Measurements from ENCODE around the gene REX1BD.
A peak's percentile ranks its signal among the peaks of the same experiment; 100 is the strongest.

Gene REX1BD

DNA sequence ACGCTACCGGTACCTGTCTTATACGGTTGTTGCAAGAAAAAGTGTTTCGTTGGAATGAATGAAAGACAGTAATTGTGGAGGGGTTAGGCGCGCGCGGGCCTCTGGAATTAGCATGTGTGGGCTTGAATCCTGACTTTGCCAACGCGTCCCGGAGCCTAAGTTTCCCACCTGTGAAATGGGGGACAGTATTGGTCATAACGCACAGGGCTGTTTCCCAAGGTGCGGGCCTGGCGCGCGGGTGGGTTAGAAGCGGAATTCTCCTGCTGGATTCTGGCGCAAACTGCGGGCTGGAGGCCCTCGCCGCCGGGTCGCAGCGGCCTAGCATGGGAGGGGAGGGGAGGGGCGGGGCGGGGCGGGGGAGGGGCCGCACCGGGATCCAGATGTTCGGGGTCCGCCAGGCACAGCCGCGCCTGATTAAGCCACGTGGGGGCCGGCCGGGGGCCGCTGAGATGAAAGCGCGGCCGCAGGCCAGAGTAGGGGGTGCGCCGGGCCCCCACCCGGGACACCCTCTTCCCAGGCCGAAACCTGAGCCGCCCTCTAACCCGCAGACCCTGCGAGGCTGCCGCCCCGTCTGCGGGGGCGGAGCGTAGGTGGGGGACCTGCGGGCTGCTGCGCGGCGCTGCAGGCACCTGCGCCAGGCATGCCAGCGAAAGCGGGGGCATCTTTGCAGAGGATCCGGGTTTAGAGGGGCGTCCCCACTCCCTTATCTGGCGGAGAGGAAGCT is 22.9 kb downstream of the REX1BD start:
- Histone ChIP-seq H3K9me3 (no peaks in the 10 kb centered on the region), H3K36me3 (no peaks in the 10 kb centered on the region), H3K27me3 (peaks cover 85% of the 10 kb centered on the region), H3K4me3 (ENCODE audit: low read depth, low read length) (no peak overlapping the region), H3K4me1 (no peaks in the 10 kb centered on the region)
- TF ChIP-seq, protein P1, sequence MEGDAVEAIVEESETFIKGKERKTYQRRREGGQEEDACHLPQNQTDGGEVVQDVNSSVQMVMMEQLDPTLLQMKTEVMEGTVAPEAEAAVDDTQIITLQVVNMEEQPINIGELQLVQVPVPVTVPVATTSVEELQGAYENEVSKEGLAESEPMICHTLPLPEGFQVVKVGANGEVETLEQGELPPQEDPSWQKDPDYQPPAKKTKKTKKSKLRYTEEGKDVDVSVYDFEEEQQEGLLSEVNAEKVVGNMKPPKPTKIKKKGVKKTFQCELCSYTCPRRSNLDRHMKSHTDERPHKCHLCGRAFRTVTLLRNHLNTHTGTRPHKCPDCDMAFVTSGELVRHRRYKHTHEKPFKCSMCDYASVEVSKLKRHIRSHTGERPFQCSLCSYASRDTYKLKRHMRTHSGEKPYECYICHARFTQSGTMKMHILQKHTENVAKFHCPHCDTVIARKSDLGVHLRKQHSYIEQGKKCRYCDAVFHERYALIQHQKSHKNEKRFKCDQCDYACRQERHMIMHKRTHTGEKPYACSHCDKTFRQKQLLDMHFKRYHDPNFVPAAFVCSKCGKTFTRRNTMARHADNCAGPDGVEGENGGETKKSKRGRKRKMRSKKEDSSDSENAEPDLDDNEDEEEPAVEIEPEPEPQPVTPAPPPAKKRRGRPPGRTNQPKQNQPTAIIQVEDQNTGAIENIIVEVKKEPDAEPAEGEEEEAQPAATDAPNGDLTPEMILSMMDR (IDR thresholded peaks at IDR 0.05; ENCODE audit: low read depth, low read length) = no peak
- no peak for DNase-seq

DNA sequence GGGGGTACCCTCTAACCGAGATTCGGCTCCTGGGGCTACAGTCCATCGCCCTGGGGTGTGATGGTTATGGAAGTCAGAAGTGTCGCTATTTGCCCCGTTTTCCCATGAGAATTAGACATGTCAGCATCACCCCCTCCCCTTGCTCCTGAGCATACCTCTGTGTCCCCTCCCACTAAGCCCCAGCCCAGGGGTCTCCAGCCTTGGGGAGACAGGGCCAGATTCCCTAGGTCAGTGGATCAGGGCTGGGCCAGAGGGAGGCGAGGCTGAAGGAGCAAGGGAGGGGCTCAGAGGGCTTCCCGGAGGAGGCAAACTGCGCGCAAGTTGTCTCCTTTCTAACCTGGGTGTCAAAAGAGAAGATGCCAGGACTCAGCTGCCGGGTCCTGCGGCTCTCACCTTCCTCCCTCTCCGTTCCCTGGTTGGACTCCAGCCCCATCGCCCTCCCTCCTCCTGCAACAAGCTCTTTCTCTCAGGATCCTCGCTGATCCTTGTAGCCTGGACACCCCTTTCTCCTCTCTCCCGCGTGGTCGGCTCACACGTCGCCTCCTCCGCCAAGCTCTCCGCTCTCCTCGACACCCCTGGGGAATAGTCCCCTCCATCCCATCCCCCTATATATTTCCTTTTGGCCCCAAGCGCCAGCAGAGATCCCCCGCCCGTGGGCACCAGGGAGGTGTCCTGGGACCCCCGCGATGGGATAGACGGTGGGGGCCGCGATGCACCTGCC is 23.6 kb downstream of the REX1BD start:
- H3K36me3 ChIP-seq = no peaks in the 10 kb centered on the region
- DNase-seq = no peak
- peaks cover 81% of the 10 kb centered on the region for H3K27me3 ChIP-seq
- H3K4me1 ChIP-seq = no peaks in the 10 kb centered on the region
- TF ChIP-seq, protein P1 (IDR thresholded peaks at IDR 0.05; ENCODE audit: low read depth, low read length) = no peak
- no peaks in the 10 kb centered on the region for H3K9me3 ChIP-seq
- peak overlapping the region; percentile 38 for H3K4me3 ChIP-seq (ENCODE audit: low read depth, low read length)

DNA sequence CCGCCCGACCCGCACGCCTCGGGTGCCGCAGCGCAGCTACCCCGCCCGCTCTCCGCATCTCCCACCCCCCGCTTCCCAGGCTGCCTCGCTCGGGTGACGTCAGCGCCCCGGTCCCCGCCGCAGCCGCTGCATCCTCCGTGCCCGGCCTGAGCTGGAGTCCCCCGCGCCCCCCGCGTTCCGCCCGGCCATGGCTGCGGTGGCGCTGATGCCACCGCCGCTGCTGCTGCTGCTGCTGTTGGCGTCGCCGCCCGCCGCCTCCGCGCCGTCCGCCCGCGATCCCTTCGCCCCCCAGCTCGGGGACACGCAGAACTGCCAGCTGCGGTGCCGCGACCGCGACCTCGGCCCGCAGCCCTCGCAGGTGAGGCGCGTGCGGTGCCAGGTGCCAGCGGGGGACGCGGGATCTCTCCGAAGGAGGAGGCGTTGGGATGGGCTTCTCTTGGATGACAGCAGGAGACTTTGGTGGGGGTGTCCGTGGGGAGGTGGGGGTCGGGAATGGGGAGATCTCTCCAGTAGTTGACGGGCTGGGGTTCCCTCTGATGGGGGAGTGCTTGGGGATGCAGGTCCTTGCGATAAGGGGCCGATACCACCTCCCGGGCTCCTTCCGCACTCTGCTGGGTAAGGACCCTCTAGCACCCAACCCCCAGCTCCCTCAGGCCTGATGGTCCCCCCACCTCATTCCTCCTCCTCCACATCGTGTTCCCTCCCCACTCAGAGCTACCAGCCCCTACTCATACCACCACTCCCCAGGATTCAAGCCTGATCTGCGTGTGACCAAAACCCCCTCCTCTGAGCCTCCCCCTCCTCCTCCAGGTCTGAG is 24.4 kb downstream of the REX1BD start, which contains the start of gene TMEM59L:
TSS of gene TMEM59L (plus strand) at position 99 of the 817 bp plus-strand sequence. CDS start at position 188, 89 bp downstream.
- DNase-seq = peak; percentile 54
- H3K27me3 ChIP-seq = peaks cover 73% of the 10 kb centered on the region

GRCh38 chr19:18613589-18614234 is 25.1 kb downstream of the REX1BD start:
- TF ChIP-seq, protein P1 (IDR thresholded peaks at IDR 0.05; ENCODE audit: low read depth, low read length) = no peak
- peaks cover 66% of the 10 kb centered on the region for H3K27me3 ChIP-seq

More for the DNA sequence above, 24.4 kb downstream of the REX1BD start, which contains the start of gene TMEM59L:
- Histone ChIP-seq H3K4me1 (no peaks in the 10 kb centered on the region), H3K4me3 (ENCODE audit: low read depth, low read length) (peak within 1 kb of the TSS; percentile 38), H3K36me3 (no peaks in the 10 kb centered on the region), H3K9me3 (no peaks in the 10 kb centered on the region)
- TF ChIP-seq, protein P1 (IDR thresholded peaks at IDR 0.05; ENCODE audit: low read depth, low read length) = no peak

GRCh38 chr19:18616023-18616422 is 27.4 kb downstream of the REX1BD start:
- TF ChIP-seq, protein P1 (IDR thresholded peaks at IDR 0.05; ENCODE audit: low read depth, low read length) = no peak
- Histone ChIP-seq H3K9me3 (no peaks in the 10 kb centered on the region), H3K36me3 (no peaks in the 10 kb centered on the region), H3K27me3 (peaks cover 43% of the 10 kb centered on the region), H3K4me3 (ENCODE audit: low read depth, low read length) (no peak overlapping the region), H3K4me1 (no peaks in the 10 kb centered on the region)
- DNase-seq = no peak

More at GRCh38 chr19:18613589-18614234, 25.1 kb downstream of the REX1BD start:
- no peak for DNase-seq
- no peak overlapping the region for H3K4me3 ChIP-seq (ENCODE audit: low read depth, low read length)
- no peaks in the 10 kb centered on the region for H3K4me1 ChIP-seq
- no peaks in the 10 kb centered on the region for H3K36me3 ChIP-seq
- H3K9me3 ChIP-seq = no peaks in the 10 kb centered on the region

All from BE2C (cell line).